Measurements from ENCODE around the gene SPAG9.

GRCh38 chr17:50914505-50915063 is 206.1 kb downstream of the SPAG9 start:
- TF ChIP-seq CTCF (IDR thresholded peaks at IDR 0.05) (no peak), EP300 (IDR thresholded peaks at IDR 0.05) (no peak), POLR2AphosphoS5 (IDR thresholded peaks at IDR 0.05) (no peak), POLR2A (IDR thresholded peaks at IDR 0.05) (no peak)

All from sigmoid colon (tissue), 4 donors.